HL-60 (cell line): Measurements from ENCODE around the gene EFNA2.
A peak's percentile ranks its signal among the peaks of the same experiment; 100 is the strongest.
"Not testable (repeated sequence)": the region's sequence is repeated elsewhere in the genome, so short reads cannot be mapped to it uniquely, and the experiment has no call there.

ENCODE experiments used
- DNase-seq, 2 experiments: peaks; one replicate each; pipeline ENCODE4 v3.0.0-alpha.2; 2010 to 2020; ENCODE audit warnings: low read depth in 1 of 2, low spot score in 1 of 2
- H3K27ac ChIP-seq: fragments of 250-450 bp; sonication (Bioruptor Pico); replicated peaks from 2 replicates; pipeline ENCODE4 v1.5.1; 2020; ENCODE audit warnings: mild to moderate bottlenecking, moderate library complexity
- H3K27me3 ChIP-seq: fragments of 250-450 bp; sonication (Bioruptor Pico); 2 replicates; pipeline ENCODE4 v1.5.1; 2021; ENCODE audit warnings: mild to moderate bottlenecking, moderate library complexity; ENCODE audit not compliant: insufficient read depth, poor library complexity, severe bottlenecking
- H3K4me3 ChIP-seq: replicated peaks from 2 replicates; pipeline ENCODE4 v1.5.1; 2011; ENCODE audit warnings: mild to moderate bottlenecking, control low read depth, low read length; ENCODE audit not compliant: insufficient read depth
- GABPA ChIP-seq: IDR thresholded peaks from 2 replicates; pipeline ENCODE4 v1.6.1; 2012; ENCODE audit warnings: low read depth
- POLR2AphosphoS5 ChIP-seq: IDR thresholded peaks from 2 replicates; pipeline ENCODE4 v1.6.1; 2012; ENCODE audit warnings: low read depth
- SPI1 ChIP-seq: IDR thresholded peaks from 2 replicates; pipeline ENCODE4 v1.6.1; 2012; ENCODE audit warnings: low read depth, mild to moderate bottlenecking, borderline replicate concordance
- TF ChIP-seq, protein P1 (sequence below): IDR thresholded peaks from 2 replicates; pipeline ENCODE4 v1.6.1; 2012; ENCODE audit warnings: low read depth; ENCODE audit not compliant: insufficient replicate concordance
- TF ChIP-seq, protein P2 (sequence below): IDR thresholded peaks from one replicate; pipeline ENCODE4 v1.5.1; 2011; ENCODE audit warnings: low read length, control low read depth, inconsistent platforms; ENCODE audit not compliant: insufficient read depth

EFNA2 gene

DNA sequence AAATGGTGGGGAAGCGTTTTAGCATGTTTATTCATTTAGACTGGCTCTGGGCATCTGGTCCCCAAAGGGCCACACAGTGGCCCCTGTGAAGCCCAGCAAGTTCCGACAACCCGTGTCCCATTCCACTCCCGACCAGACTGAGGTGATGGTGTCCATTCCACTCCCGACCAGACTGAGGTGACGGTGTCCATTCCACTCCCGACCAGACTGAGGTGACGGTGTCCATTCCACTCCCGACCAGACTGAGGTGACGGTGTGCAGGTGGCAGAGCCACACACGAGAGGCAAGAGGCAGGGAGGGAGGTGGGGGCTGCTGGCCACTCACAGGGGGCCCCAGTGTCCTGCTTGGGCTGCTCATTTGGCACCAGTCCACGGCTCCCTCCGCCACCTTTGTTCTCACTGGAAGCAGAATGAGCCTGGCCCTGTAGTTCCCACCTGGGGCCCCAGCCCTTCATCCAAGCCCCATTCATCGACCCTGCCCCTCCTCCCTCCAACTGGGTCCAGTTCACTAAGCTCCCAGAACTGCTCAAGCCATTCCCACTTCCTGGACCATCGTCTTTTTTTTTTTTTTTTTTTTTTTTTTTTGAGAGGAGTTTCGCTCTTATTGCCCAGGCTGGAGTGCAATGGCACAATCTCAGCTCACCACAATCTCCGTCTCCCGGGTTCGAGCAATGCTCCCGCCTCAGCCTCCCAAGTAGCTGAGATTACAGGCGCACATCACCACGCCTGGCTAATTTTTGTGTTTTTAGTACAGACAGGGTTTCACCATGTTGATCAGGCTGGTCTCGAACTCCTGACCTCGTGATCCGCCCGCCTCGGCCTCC is 39.2 kb upstream of the EFNA2 start:
- not testable (repeated sequence) for H3K4me3 ChIP-seq, DNase-seq, H3K27me3 ChIP-seq, H3K27ac ChIP-seq
- TF ChIP-seq POLR2AphosphoS5 = peak; percentile 9; the same call in 1 of the 2 replicates

DNA sequence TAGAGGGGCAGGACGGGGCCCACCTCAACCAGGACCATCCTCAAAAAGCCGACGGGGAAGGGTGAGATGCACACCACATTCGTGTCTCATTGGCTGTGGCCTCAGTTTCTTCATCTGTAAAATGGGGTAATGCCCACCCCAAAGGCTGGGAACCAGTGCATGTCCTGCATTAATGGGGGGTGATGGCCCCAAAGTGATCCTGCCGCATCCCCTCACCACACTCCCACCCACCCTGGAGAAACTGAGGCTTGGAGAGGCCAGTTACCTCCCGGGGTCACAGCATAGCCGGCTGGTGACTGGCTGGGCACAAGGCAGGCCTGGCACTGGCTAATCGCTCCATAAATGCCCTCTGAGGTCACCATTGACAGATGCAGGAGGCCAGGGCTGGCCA is 37.9 kb upstream of the EFNA2 start:
- H3K27me3 ChIP-seq = no peaks in the 10 kb centered on the region
- peak overlapping the region; percentile 84 for H3K27ac ChIP-seq
- peak overlapping the region; percentile 61 for H3K4me3 ChIP-seq
- no peak for DNase-seq
- no peak for TF ChIP-seq POLR2AphosphoS5

DNA sequence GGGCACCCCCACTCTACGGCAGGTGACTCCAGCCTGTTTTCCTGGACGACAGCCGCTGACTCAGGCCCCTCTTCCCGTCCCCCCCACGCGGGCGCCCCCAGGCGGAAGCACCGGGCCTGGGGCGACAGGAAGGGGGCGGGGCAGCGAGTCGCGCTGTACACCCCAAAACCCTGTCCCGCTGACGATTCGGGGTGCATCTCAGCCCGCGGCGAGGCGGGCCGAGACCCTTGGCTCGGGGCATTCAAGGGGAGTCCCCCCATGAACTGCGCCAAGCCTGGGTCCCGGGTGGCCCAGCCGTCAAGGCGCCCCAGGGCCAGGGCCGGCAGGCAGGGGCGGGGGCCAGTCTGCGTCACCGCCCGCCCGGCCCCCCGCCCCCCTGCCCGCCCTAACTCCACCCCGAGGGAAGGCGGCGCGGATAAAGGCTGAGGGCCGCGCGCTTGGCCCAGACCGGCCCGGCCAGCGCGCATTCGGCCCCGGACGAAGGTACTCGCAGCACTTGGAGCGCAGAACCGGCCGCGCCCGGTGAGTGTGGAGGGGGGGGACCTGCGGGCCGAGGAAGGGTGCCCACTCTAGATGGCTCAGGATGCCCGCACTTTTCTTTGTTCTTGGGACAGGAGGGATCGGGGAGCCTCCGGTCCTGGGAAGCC is 37.4 kb upstream of the EFNA2 start, which contains the start of gene MIDN:
Gene MIDN (plus strand): TSS at position 445 of the 647 bp plus-strand sequence. CDS start 1,714 bp downstream, outside the sequence.
- peak within 1 kb of the TSS; percentile 61 for H3K4me3 ChIP-seq
- H3K27ac ChIP-seq = peak within 1 kb of the TSS; percentile 96
- H3K27me3 ChIP-seq = no peaks in the 10 kb centered on the region
- peak; percentile 51 to 66 for DNase-seq
- TF ChIP-seq, protein P1, sequence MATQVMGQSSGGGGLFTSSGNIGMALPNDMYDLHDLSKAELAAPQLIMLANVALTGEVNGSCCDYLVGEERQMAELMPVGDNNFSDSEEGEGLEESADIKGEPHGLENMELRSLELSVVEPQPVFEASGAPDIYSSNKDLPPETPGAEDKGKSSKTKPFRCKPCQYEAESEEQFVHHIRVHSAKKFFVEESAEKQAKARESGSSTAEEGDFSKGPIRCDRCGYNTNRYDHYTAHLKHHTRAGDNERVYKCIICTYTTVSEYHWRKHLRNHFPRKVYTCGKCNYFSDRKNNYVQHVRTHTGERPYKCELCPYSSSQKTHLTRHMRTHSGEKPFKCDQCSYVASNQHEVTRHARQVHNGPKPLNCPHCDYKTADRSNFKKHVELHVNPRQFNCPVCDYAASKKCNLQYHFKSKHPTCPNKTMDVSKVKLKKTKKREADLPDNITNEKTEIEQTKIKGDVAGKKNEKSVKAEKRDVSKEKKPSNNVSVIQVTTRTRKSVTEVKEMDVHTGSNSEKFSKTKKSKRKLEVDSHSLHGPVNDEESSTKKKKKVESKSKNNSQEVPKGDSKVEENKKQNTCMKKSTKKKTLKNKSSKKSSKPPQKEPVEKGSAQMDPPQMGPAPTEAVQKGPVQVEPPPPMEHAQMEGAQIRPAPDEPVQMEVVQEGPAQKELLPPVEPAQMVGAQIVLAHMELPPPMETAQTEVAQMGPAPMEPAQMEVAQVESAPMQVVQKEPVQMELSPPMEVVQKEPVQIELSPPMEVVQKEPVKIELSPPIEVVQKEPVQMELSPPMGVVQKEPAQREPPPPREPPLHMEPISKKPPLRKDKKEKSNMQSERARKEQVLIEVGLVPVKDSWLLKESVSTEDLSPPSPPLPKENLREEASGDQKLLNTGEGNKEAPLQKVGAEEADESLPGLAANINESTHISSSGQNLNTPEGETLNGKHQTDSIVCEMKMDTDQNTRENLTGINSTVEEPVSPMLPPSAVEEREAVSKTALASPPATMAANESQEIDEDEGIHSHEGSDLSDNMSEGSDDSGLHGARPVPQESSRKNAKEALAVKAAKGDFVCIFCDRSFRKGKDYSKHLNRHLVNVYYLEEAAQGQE = no peak
- TF ChIP-seq POLR2AphosphoS5 = peak; percentile 59; the same call in 1 of the 2 replicates

DNA sequence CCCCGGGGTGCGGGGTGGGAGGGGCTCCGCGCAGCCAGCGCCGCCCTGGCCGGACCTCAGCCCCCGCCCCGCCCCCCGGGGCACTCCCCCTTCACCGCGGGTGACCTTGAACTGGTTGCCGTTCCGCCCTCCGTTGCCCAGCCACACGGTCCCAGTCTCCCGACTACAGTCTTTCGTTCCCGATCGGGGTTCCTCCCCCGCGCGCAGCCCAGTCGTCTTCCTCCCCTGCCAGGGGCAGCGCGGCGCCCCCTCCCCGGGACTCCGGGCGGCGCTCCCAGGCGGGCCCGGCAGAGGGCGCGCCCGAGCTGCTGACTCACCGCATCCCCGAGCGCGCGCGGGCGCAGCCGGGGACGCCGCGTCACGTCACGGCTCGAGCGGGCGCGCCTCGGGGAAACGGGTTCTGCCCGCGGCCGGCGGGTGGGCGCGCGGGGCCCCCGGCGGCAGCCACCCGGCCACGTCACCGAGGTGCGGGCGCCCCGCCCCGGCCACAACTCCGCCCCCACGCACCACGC is 36.8 kb upstream of the EFNA2 start:
- Histone ChIP-seq H3K27ac (peak overlapping the region; percentile 84), H3K27me3 (no peaks in the 10 kb centered on the region), H3K4me3 (peak overlapping the region; percentile 61)
- DNase-seq = peak; percentile 51 to 78
- no peak for TF ChIP-seq SPI1
- TF ChIP-seq, protein P2, sequence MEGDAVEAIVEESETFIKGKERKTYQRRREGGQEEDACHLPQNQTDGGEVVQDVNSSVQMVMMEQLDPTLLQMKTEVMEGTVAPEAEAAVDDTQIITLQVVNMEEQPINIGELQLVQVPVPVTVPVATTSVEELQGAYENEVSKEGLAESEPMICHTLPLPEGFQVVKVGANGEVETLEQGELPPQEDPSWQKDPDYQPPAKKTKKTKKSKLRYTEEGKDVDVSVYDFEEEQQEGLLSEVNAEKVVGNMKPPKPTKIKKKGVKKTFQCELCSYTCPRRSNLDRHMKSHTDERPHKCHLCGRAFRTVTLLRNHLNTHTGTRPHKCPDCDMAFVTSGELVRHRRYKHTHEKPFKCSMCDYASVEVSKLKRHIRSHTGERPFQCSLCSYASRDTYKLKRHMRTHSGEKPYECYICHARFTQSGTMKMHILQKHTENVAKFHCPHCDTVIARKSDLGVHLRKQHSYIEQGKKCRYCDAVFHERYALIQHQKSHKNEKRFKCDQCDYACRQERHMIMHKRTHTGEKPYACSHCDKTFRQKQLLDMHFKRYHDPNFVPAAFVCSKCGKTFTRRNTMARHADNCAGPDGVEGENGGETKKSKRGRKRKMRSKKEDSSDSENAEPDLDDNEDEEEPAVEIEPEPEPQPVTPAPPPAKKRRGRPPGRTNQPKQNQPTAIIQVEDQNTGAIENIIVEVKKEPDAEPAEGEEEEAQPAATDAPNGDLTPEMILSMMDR = peak; percentile 42
- no peak for TF ChIP-seq POLR2AphosphoS5
- TF ChIP-seq, protein P1 = no peak
- no peak for TF ChIP-seq GABPA

DNA sequence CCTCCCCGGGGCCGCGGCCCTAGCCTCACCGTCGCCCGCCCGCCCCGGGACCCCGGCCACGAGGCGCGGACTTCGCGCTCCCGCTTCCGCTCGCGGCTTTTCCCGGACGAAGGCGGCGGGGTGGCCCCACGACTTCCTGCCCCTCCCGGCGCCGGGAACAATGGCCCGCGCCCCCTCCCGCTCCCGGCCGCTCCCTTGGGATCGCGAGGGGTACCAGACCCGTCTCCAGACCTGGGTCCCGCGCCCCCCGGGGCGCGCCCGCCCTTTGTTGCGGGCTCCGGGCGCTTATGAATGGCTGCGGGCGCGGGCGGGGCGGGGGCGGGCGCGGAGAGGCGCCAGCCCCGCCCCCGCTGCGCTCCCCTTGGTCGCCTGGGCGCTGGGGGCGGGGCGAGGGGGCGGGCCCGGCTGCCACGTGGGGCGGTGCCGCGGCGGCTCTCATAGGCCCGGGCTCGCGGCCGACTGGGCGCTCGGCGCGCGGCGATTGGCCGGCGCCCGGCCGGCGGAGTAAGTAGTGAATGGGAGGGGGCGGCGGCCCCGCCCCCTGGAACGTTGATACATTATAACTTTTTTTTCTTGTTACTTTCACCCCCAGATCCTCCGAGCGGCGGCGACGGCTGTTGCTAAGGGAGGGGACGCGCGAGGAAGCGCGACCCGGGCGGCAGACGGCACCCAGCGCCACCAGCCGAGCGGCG is 36.2 kb upstream of the EFNA2 start:
- H3K27me3 ChIP-seq = no peaks in the 10 kb centered on the region
- DNase-seq = peak; percentile 90 to 91
- TF ChIP-seq, protein P2 = no peak
- peak; percentile 16; the same call in 1 of the 2 replicates for TF ChIP-seq GABPA
- TF ChIP-seq, protein P1 = no peak
- peak; percentile 77 for TF ChIP-seq POLR2AphosphoS5
- H3K4me3 ChIP-seq = peak overlapping the region; percentile 89
- peak overlapping the region; percentile 96 for H3K27ac ChIP-seq
